ENCODE results near the gene PFDN6. TPM values are rescaled to one million over a fixed set of nuclear protein-coding genes. Genes with fewer than 3 reads are reported as not detected.

The PFDN6 gene
- total and polyA plus RNA-seq, 9 of the 15 experiments (the other 6 are each of a cell fraction or from before 2014, with no cell fraction given): 6.8 to 475 (median 216) TPM

GRCh38 chr6:33272275-33273128, 16.9 kb upstream of the PFDN6 start (continued):
- TF ChIP-seq NKRF (IDR thresholded peaks at IDR 0.05; ENCODE audit: borderline replicate concordance) (0 out of 2 replicates have a peak, but pooled peaks have one; percentile 64), EHMT2 (IDR thresholded peaks at IDR 0.05) (no peak), MAFF (IDR thresholded peaks at IDR 0.05; ENCODE audit: low read length) (no peak), DLX4 (CRISPR knock-in tag; IDR thresholded peaks at IDR 0.05) (no peak), ZNF57 (CRISPR knock-in tag; IDR thresholded peaks at IDR 0.05) (0 out of 2 replicates have a peak, but pooled peaks have one; percentile 0), ZNF79 (CRISPR knock-in tag; IDR thresholded peaks at IDR 0.05; ENCODE audit: low read depth) (no peak), SMARCE1 (IDR thresholded peaks at IDR 0.05) (no peak; the same call in 1 of the 2 replicates), ZKSCAN8 (CRISPR knock-in tag; IDR thresholded peaks at IDR 0.05) (no peak), MXI1 (IDR thresholded peaks at IDR 0.05; ENCODE audit: low read depth, low read length) (peak; percentile 14; the same call in 1 of the 2 replicates), E2F5 (CRISPR knock-in tag; IDR thresholded peaks at IDR 0.05) (no peak), ZZZ3 (IDR thresholded peaks at IDR 0.05) (peak; percentile 86; the same call in 1 of the 2 replicates), TSHZ1 (CRISPR knock-in tag; IDR thresholded peaks at IDR 0.05) (no peak), FOSL1 (tag; conservative IDR thresholded peaks at IDR 0.05) (no peak), NFE2L1 (tag; IDR thresholded peaks at IDR 0.05; ENCODE audit: borderline replicate concordance, low read depth) (no peak), MTA2 (IDR thresholded peaks at IDR 0.05; ENCODE audit: low read depth) (no peak), MLLT1 (IDR thresholded peaks at IDR 0.05) (peak in 1 of 2 experiments; percentile 31; a peak in 3 of 4 replicates), SP2 (IDR thresholded peaks at IDR 0.05; ENCODE audit: extremely low read depth, low read depth, low read length, poor library complexity, severe bottlenecking) (no peak), ZNF644 (tag; IDR thresholded peaks at IDR 0.05; ENCODE audit: low read depth) (no peak)

Data from K562 (cell line).